Fibroblast of lung (primary cell): ENCODE measurements around the gene ANXA2. TPM values are rescaled to one million over a fixed set of nuclear protein-coding genes. Genes with fewer than 3 reads are reported as not detected.
A peak's percentile ranks its signal among the peaks of the same experiment; 100 is the strongest.

Experiments
- DNase-seq, 2 donors: peaks; one replicate each; pipeline versions ENCODE4 v3.0.0 to v3.0.0-alpha.2; 2010; ENCODE audit warnings: low read depth in 2 of 2
- H2AFZ ChIP-seq: 2 replicates; pipeline ENCODE4 v1.5.1; 2012; ENCODE audit warnings: low read length, control low read depth, inconsistent platforms
- H3K27ac ChIP-seq: 2 replicates; pipeline ENCODE4 v1.5.1; 2011; ENCODE audit warnings: low read length, control low read depth; ENCODE audit not compliant: insufficient read depth
- H3K27me3 ChIP-seq: 2 replicates; pipeline ENCODE4 v1.5.1; 2011; ENCODE audit warnings: mild to moderate bottlenecking, low read length; ENCODE audit not compliant: control insufficient read depth, insufficient read depth
- H3K36me3 ChIP-seq: 2 replicates; pipeline ENCODE4 v1.5.1; 2011; ENCODE audit warnings: low read length; ENCODE audit not compliant: control insufficient read depth, insufficient read depth
- H3K4me1 ChIP-seq: 2 replicates; pipeline ENCODE4 v1.5.1; 2011; ENCODE audit warnings: low read length; ENCODE audit not compliant: control insufficient read depth, insufficient read depth; ENCODE audit errors: extremely low read depth
- H3K4me2 ChIP-seq: 2 replicates; pipeline ENCODE4 v1.5.1; 2011; ENCODE audit warnings: low read length, control low read depth; ENCODE audit not compliant: insufficient read depth; ENCODE audit errors: extremely low read depth
- H3K4me3 ChIP-seq, 4 experiments: fragments of 200-600 bp in 1 of 4; sonication (generic) in 1 of 4; replicated peaks in 1 of 4; 2 replicates each; pipeline ENCODE4 v1.5.1; 2011 to 2016; ENCODE audit warnings: low read length in 4 of 4, low read depth in 3 of 4, mild to moderate bottlenecking in 3 of 4, control low read depth in 2 of 4, inconsistent platforms in 1 of 4, mixed read lengths in 1 of 4; ENCODE audit not compliant: insufficient read depth in 1 of 4; ENCODE audit errors: control extremely low read depth in 1 of 4
- H3K79me2 ChIP-seq: 2 replicates; pipeline ENCODE4 v1.5.1; 2012; ENCODE audit warnings: mild to moderate bottlenecking, low read length, inconsistent platforms; ENCODE audit not compliant: control insufficient read depth, insufficient read depth
- H3K9ac ChIP-seq: 2 replicates; pipeline ENCODE4 v1.5.1; 2011; ENCODE audit warnings: mild to moderate bottlenecking, low read length, control low read depth; ENCODE audit not compliant: insufficient read depth
- H3K9me3 ChIP-seq: 2 replicates; pipeline ENCODE4 v1.5.1; 2012; ENCODE audit warnings: low read depth, low read length; ENCODE audit not compliant: control insufficient read depth, insufficient read depth
- H4K20me1 ChIP-seq: 2 replicates; pipeline ENCODE4 v1.5.1; 2011; ENCODE audit warnings: low read length; ENCODE audit not compliant: control insufficient read depth, insufficient read depth; ENCODE audit errors: extremely low read depth
- EZH2 ChIP-seq: IDR thresholded peaks from 2 replicates; pipeline ENCODE4 v1.5.1; 2012; ENCODE audit warnings: low read length, control low read depth, mild to moderate bottlenecking; ENCODE audit errors: missing control alignments
- polyA plus RNA-seq, 2 donors: library from polyadenylated mRNA; depleted of rRNA in 1 of 2; stranded (reverse) in 1 of 2; unstranded in 1 of 2; fragments of >200 nt; gene quantifications; 2 replicates each; pipeline ENCODE4 v1.2.1, GENCODE V29; 2011 to 2012; ENCODE audit warnings: missing spikeins in 1 of 2
- total RNA-seq: library from RNA; depleted of rRNA; stranded (reverse); fragments of >200 nt; gene quantifications from 2 replicates; pipeline ENCODE4 v1.2.1, GENCODE V29; 2014
- TF ChIP-seq, protein P1 (sequence below), 2 donors: IDR thresholded peaks in 1 of 2; conservative IDR thresholded peaks in 1 of 2; 1 replicate in 1 of 2; 2 replicates in 1 of 2; pipeline ENCODE4 v1.5.1; 2011 to 2012; ENCODE audit warnings: low read length in 2 of 2, control low read depth in 1 of 2, inconsistent platforms in 1 of 2, low read depth in 1 of 2, mild to moderate bottlenecking in 1 of 2

ANXA2 gene
- total and polyA plus RNA-seq, 2 donors (not counting 1 experiment from before 2014, with no cell fraction given), result 2,754 to 4,872 TPM

DNA sequence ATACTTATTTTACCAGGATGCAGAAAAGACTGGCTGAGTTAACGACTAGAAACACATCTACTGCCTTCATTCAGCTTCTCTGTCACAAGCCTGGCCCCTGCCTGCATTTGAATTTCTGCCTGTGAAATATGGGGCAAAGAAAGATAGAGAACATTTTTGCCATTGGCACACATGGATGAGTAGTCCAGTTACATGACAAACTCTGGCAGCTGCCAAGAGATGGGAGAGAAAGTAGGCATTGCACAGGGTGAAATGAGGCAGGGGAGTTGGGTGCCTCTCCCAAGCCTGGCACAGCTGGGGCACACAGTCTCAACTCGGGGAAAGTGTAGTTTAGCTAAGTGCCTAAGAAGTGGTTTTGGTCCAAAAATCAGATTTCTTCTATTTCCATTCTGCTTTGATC lies 24.0 kb downstream of the ANXA2 start:
- H2AFZ ChIP-seq, result no peak overlapping the region
- H3K9me3 ChIP-seq, result no peaks in the 10 kb centered on the region
- H3K36me3 ChIP-seq, result peaks cover 28% of the 10 kb centered on the region
- peaks cover 87% of the 10 kb centered on the region for H3K79me2 ChIP-seq
- no peak overlapping the region for H3K4me3 ChIP-seq
- no peak for TF ChIP-seq EZH2
- TF ChIP-seq, protein P1, sequence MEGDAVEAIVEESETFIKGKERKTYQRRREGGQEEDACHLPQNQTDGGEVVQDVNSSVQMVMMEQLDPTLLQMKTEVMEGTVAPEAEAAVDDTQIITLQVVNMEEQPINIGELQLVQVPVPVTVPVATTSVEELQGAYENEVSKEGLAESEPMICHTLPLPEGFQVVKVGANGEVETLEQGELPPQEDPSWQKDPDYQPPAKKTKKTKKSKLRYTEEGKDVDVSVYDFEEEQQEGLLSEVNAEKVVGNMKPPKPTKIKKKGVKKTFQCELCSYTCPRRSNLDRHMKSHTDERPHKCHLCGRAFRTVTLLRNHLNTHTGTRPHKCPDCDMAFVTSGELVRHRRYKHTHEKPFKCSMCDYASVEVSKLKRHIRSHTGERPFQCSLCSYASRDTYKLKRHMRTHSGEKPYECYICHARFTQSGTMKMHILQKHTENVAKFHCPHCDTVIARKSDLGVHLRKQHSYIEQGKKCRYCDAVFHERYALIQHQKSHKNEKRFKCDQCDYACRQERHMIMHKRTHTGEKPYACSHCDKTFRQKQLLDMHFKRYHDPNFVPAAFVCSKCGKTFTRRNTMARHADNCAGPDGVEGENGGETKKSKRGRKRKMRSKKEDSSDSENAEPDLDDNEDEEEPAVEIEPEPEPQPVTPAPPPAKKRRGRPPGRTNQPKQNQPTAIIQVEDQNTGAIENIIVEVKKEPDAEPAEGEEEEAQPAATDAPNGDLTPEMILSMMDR (conservative IDR thresholded peaks at IDR 0.05 in 1 of 2, IDR thresholded peaks at IDR 0.05 in 1 of 2; ENCODE audit: low read depth in 1 of 2, low read length in 2 of 2), result no peak
- DNase-seq, result no peak
- no peak overlapping the region for H3K9ac ChIP-seq
- peak overlapping the region; percentile 93 for H3K27ac ChIP-seq
- H4K20me1 ChIP-seq, result peaks cover 12% of the 10 kb centered on the region
- no peak overlapping the region for H3K4me2 ChIP-seq
- peaks cover 59% of the 10 kb centered on the region for H3K4me1 ChIP-seq
- no peaks in the 10 kb centered on the region for H3K27me3 ChIP-seq

GRCh38 chr15:60373327-60373726 lies 24.5 kb downstream of the ANXA2 start:
- H3K4me3 ChIP-seq, result no peak overlapping the region
- H3K27me3 ChIP-seq, result no peaks in the 10 kb centered on the region
- H3K79me2 ChIP-seq, result peaks cover 87% of the 10 kb centered on the region
- H2AFZ ChIP-seq, result no peak overlapping the region
- H3K4me2 ChIP-seq, result no peak overlapping the region
- H3K27ac ChIP-seq, result peak overlapping the region; percentile 93
- H3K9ac ChIP-seq, result no peak overlapping the region
- no peak for DNase-seq
- H3K4me1 ChIP-seq, result peaks cover 59% of the 10 kb centered on the region
- peaks cover 28% of the 10 kb centered on the region for H3K36me3 ChIP-seq
- peaks cover 12% of the 10 kb centered on the region for H4K20me1 ChIP-seq
- TF ChIP-seq, protein P1 (conservative IDR thresholded peaks at IDR 0.05 in 1 of 2, IDR thresholded peaks at IDR 0.05 in 1 of 2; ENCODE audit: low read depth in 1 of 2, low read length in 2 of 2), result no peak
- no peak for TF ChIP-seq EZH2
- no peaks in the 10 kb centered on the region for H3K9me3 ChIP-seq

- no peak for TF ChIP-seq EZH2
- TF ChIP-seq, protein P1 (conservative IDR thresholded peaks at IDR 0.05 in 1 of 2, IDR thresholded peaks at IDR 0.05 in 1 of 2; ENCODE audit: low read depth in 1 of 2, low read length in 2 of 2), result no peak
- peak overlapping the region; percentile 93 for H3K27ac ChIP-seq
- peaks cover 83% of the 10 kb centered on the region for H3K79me2 ChIP-seq
- peaks cover 28% of the 10 kb centered on the region for H3K36me3 ChIP-seq
- no peaks in the 10 kb centered on the region for H3K27me3 ChIP-seq
- no peak overlapping the region for H2AFZ ChIP-seq
- peaks cover 56% of the 10 kb centered on the region for H3K4me1 ChIP-seq
- H3K9me3 ChIP-seq, result no peaks in the 10 kb centered on the region
- H3K4me3 ChIP-seq, result no peak overlapping the region
- H3K9ac ChIP-seq, result no peak overlapping the region
- peaks cover 12% of the 10 kb centered on the region for H4K20me1 ChIP-seq
- DNase-seq, result peak in 1 of 2 donors; percentile 77
- H3K4me2 ChIP-seq, result no peak overlapping the region
These were observed 25.0 kb downstream of the ANXA2 start for GRCh38 chr15:60372756-60373155.
